ENCODE data around the gene FYB1.

The FYB1 gene

GRCh38 chr5:39158786-39159185 lies 60.6 kb downstream of the FYB1 start:
- DNase-seq (ENCODE audit: low read depth in 2 of 2): no peak

GRCh38 chr5:39158127-39158593 lies 61.2 kb downstream of the FYB1 start:
- DNase-seq (ENCODE audit: low read depth in 2 of 2): no peak

GRCh38 chr5:39157701-39158100 lies 61.7 kb downstream of the FYB1 start:
- DNase-seq (ENCODE audit: low read depth in 2 of 2): no peak

- DNase-seq (ENCODE audit: low read depth in 2 of 2): no peak
Measured at GRCh38 chr5:39156082-39156481, 63.3 kb downstream of the FYB1 start.

GRCh38 chr5:39151745-39152144 lies 67.6 kb downstream of the FYB1 start:
- DNase-seq (ENCODE audit: low read depth in 2 of 2): no peak

GRCh38 chr5:39149966-39150365 lies 69.4 kb downstream of the FYB1 start:
- no peak for DNase-seq (ENCODE audit: low read depth in 2 of 2)

GRCh38 chr5:39148983-39149534 lies 70.3 kb downstream of the FYB1 start:
- DNase-seq (ENCODE audit: low read depth in 2 of 2): no peak

- no peak for DNase-seq (ENCODE audit: low read depth in 2 of 2)
Measured at GRCh38 chr5:39146831-39147540, 72.4 kb downstream of the FYB1 start.

- no peak for DNase-seq (ENCODE audit: low read depth in 2 of 2)
Measured at GRCh38 chr5:39143151-39143860, 76.1 kb downstream of the FYB1 start.

- DNase-seq (ENCODE audit: low read depth in 2 of 2): no peak
Measured at GRCh38 chr5:39140558-39141168, 78.7 kb downstream of the FYB1 start.

GRCh38 chr5:39138892-39139291 lies 80.5 kb downstream of the FYB1 start:
- DNase-seq (ENCODE audit: low read depth in 2 of 2): no peak

- DNase-seq (ENCODE audit: low read depth in 2 of 2): no peak
Measured at GRCh38 chr5:39137819-39138451, 81.4 kb downstream of the FYB1 start.

GRCh38 chr5:39137391-39137790 lies 82.0 kb downstream of the FYB1 start:
- DNase-seq (ENCODE audit: low read depth in 2 of 2): no peak

- DNase-seq (ENCODE audit: low read depth in 2 of 2): no peak
Measured at GRCh38 chr5:39132792-39133191, 86.6 kb downstream of the FYB1 start.

- DNase-seq (ENCODE audit: low read depth in 2 of 2): no peak
Measured at GRCh38 chr5:39132128-39132447, 87.3 kb downstream of the FYB1 start.

- no peak for DNase-seq (ENCODE audit: low read depth in 2 of 2)
Measured at GRCh38 chr5:39131210-39132127, 87.9 kb downstream of the FYB1 start.

- DNase-seq (ENCODE audit: low read depth in 2 of 2): no peak
Measured at GRCh38 chr5:39130716-39131115, 88.6 kb downstream of the FYB1 start.

GRCh38 chr5:39121922-39122321 lies 97.4 kb downstream of the FYB1 start:
- DNase-seq (ENCODE audit: low read depth in 2 of 2): no peak

- no peak for DNase-seq (ENCODE audit: low read depth in 2 of 2)
Measured at GRCh38 chr5:39121315-39121714, 98.0 kb downstream of the FYB1 start.

- DNase-seq (ENCODE audit: low read depth in 2 of 2): no peak
Measured at GRCh38 chr5:39120052-39120420, 99.3 kb downstream of the FYB1 start.

GRCh38 chr5:39119404-39120051 lies 99.8 kb downstream of the FYB1 start:
- no peak for DNase-seq (ENCODE audit: low read depth in 2 of 2)
